Keratinocyte (primary cell): ENCODE data around the gene MET.

Source experiments
- EZH2 ChIP-seq: IDR thresholded peaks from one replicate; pipeline ENCODE4 v1.6.1; 2012; ENCODE audit warnings: inconsistent platforms, mild to moderate bottlenecking, low read length, moderate library complexity
- TF ChIP-seq, protein P1 (sequence below), 3 experiments: IDR thresholded peaks in 1 of 3; conservative IDR thresholded peaks in 1 of 3; optimal IDR thresholded peaks in 1 of 3; 2 replicates in 2 of 3; 3 replicates in 1 of 3; pipeline versions ENCODE3 to v1.5.1; 2011; ENCODE audit warnings: low read length in 3 of 3, mild to moderate bottlenecking in 3 of 3, moderate library complexity in 2 of 3, control low read depth in 1 of 3, inconsistent platforms in 1 of 3; ENCODE audit not compliant: insufficient read depth in 2 of 3; ENCODE audit errors: extremely low read depth in 1 of 3

DNA sequence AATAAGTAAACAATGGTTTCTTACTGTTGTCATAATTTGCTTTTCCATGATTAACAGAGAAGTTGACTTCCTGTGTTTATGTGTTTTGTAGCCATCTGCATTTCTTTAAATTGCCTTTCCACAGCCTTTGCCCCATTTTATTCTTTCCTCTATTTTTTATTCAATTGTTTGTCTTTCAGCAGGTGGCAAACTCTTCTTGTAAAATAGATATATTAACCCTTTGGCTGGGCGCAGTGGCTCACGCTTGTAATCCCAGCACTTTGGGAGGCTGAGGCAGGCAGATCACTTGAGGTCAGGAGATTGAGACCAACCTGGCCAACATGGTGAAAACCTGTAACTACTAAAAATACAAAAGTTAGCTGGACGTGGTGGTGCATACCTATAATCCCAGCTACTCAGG lies 139.8 kb downstream of the MET start:
- TF ChIP-seq, protein P1, sequence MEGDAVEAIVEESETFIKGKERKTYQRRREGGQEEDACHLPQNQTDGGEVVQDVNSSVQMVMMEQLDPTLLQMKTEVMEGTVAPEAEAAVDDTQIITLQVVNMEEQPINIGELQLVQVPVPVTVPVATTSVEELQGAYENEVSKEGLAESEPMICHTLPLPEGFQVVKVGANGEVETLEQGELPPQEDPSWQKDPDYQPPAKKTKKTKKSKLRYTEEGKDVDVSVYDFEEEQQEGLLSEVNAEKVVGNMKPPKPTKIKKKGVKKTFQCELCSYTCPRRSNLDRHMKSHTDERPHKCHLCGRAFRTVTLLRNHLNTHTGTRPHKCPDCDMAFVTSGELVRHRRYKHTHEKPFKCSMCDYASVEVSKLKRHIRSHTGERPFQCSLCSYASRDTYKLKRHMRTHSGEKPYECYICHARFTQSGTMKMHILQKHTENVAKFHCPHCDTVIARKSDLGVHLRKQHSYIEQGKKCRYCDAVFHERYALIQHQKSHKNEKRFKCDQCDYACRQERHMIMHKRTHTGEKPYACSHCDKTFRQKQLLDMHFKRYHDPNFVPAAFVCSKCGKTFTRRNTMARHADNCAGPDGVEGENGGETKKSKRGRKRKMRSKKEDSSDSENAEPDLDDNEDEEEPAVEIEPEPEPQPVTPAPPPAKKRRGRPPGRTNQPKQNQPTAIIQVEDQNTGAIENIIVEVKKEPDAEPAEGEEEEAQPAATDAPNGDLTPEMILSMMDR (optimal IDR thresholded peaks at IDR 0.05 in 1 of 3, IDR thresholded peaks at IDR 0.05 in 1 of 3, conservative IDR thresholded peaks at IDR 0.05 in 1 of 3; ENCODE audit: extremely low read depth in 1 of 3, insufficient read depth in 2 of 3, low read length in 3 of 3) = no peak
- TF ChIP-seq EZH2 = no peak
